GM12874 (cell line): ENCODE measurements around the gene FUBP3.

ENCODE experiments used
- CTCF ChIP-seq: IDR thresholded peaks from 2 replicates; pipeline ENCODE4 v1.5.1; 2011; ENCODE audit warnings: low read depth, mild to moderate bottlenecking, control low read depth, low read length, moderate library complexity; ENCODE audit not compliant: insufficient read depth

FUBP3 gene

DNA sequence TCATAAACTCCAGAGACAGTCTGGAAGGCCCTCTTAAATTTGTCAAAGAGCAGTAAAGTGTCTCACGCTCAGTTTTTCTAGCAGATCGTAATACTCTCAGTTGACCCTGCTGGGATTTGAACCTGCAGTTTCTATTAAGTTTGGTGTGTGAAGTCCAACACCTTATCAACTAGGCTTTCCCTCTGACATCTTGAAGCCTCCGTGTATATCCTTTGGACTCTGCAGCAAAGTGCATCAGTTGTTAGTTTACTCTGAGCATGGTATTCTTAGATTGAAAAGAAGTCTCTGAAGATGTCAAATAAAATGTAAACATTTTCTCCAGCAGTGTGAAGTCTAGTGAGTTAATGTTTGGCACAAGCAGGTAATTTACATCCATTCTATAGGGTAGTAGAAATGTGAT is 2.4 kb downstream of the FUBP3 start:
- TF ChIP-seq CTCF = no peak

DNA sequence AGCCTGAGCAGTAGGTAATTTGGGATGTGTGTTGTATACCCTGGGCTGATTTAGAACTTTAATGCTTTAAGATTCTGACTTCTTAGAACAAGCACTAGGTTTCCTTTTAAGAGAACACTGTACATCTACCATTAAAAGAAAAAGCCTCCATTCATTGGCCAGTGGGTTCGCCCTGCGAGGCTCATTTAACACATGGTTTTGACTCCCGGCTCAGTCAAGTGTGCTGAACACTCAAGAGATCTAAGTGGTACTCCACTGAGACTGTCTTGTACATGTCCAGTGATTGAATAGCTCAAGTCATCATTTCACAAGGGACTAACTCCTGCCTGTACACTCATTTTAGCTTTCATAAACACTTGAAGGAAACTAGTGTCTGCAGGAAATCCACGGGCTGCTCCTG is 3.9 kb downstream of the FUBP3 start:
- no peak for TF ChIP-seq CTCF

DNA sequence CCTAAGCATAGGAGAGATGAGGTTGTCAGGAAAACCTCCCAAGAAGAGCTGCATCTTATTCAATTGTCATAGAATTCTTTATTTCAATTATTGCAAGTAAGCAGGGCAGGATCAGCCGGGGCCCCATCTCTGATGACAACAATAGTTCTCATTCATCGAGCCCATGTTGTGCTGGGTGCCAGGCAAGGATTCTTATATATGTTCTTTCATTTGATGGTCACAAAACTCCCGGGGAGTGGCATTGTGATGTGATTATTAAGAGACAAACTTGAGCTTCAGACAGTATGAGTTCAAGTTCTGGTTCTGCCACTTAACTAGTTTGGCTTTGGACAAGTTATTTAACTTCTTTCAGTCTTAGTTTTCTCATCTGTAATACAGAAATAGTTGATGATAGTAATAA is 8.5 kb downstream of the FUBP3 start:
- no peak for TF ChIP-seq CTCF

DNA sequence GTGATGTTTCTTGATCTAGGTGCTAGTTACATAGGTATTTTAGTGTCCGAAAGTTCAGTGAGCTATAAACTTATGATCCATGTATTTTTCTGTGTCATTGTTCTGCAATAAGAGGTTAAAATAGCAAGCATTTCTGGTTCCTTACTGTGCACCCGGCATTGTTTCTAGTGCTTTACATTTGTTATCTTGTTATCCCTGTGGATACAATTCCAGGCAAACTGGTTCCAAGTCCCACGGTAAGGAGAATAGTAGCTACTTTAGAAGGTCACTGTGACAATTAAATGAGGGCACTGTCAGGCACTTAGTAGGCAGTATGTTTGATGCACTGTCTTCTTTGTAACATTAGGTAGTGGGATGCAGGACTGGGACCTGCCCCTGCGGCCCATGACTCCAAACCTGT is 9.0 kb downstream of the FUBP3 start:
- TF ChIP-seq CTCF = no peak

- TF ChIP-seq CTCF = no peak
Observed at GRCh38 chr9:130589754-130590153, 10.4 kb downstream of the FUBP3 start.

- TF ChIP-seq CTCF = no peak
Observed at GRCh38 chr9:130590305-130590704, 10.9 kb downstream of the FUBP3 start.

GRCh38 chr9:130593020-130593419 is 13.6 kb downstream of the FUBP3 start:
- TF ChIP-seq CTCF = no peak

DNA sequence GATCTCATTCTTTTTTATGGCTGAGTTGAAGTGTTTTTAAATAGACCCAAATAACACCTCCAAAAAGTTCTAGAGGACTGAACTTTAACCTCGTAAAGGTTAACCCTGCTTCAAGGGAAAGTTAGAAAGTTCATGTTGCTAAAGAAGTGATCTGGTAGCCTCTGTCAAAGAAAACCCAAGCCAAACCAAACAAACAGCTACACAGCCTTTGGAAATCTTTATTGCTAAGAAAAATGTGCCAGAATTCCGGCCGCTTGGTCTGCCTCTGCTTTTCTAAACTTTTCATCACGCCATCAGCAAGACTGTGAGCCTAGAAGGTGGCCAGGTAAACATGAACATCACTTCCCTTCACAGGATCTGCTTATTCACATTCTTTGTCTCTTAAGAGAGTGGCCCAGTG is 17.9 kb downstream of the FUBP3 start:
- TF ChIP-seq CTCF = no peak
